Measurements from ENCODE around the gene AXDND1.
"Not testable (repeated sequence)": the region's sequence is repeated elsewhere in the genome, so short reads cannot be mapped to it uniquely, and the experiment has no call there.

AXDND1 gene

DNA sequence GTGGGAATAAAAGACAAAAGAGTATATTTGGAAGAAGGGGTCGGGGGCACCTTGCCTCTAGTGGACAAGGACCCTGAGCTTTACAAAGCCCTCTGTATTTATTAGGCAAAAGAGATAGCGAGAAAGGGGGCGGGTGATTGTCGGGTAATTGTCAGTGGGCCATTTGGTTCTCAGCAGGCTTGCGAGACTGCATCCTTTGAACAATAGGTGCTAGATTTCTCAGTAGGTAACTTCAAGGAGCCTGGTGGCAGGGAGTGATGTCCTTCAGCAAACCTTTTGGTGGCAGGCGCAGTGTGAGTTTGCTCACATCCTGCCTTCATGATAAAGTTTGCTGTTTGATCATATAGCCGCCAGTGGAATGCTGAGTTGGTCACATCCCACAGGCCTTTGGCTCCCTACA lies 71.4 kb downstream of the AXDND1 start:
- Histone ChIP-seq H3K36me3 (ENCODE audit: insufficient read depth, low read length) (no peaks in the 10 kb centered on the region), H3K9ac (ENCODE audit: insufficient read length) (no peak overlapping the region), H3K27ac (no peak overlapping the region), H3K4me3 (no peak overlapping the region), H3K9me3 (ENCODE audit: low read depth, low read length) (no peaks in the 10 kb centered on the region)
- TF ChIP-seq FOXP2 (optimal IDR thresholded peaks at IDR 0.05; ENCODE audit: control extremely low read depth, extremely low read length, insufficient read depth) (no peak), EZH2 (IDR thresholded peaks at IDR 0.05) (no peak), POLR2AphosphoS5 (IDR thresholded peaks at IDR 0.05; ENCODE audit: borderline replicate concordance, low read depth, low read length) (no peak)
- DNase-seq (ENCODE audit: low read depth, low spot score), result no peak

GRCh38 chr1:179439646-179440045 lies 73.9 kb downstream of the AXDND1 start:
- not testable (repeated sequence) for H3K27ac ChIP-seq; H3K9me3 ChIP-seq (ENCODE audit: low read depth, low read length); H3K4me3 ChIP-seq; H3K9ac ChIP-seq (ENCODE audit: insufficient read length); DNase-seq (ENCODE audit: low read depth, low spot score); H3K36me3 ChIP-seq (ENCODE audit: insufficient read depth, low read length)

DNA sequence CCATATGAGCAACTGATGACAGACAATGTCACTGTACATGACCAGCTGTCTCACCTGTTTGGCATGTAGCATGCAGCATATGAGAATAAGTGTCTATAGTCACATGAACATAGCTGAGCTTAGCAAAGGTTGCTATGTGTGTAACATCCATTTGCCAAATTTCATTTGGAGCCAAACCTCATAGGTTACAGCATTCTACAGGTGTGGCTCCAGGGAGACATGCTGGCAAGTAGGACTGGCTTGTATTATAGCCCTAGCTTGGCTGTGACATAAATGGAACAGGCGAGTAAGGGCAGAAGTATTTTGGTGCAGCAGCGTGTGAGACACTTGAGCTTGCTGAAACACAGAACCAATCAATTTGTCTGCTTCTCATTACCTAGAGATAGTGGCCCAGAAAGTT lies 74.5 kb downstream of the AXDND1 start:
- not testable (repeated sequence) for H3K4me3 ChIP-seq; H3K36me3 ChIP-seq (ENCODE audit: insufficient read depth, low read length); H3K27ac ChIP-seq; H3K9ac ChIP-seq (ENCODE audit: insufficient read length); DNase-seq (ENCODE audit: low read depth, low spot score); H3K9me3 ChIP-seq (ENCODE audit: low read depth, low read length)

GRCh38 chr1:179440971-179441370 lies 75.2 kb downstream of the AXDND1 start:
- Histone ChIP-seq H3K9me3 (ENCODE audit: low read depth, low read length) (no peaks in the 10 kb centered on the region), H3K36me3 (ENCODE audit: insufficient read depth, low read length) (no peaks in the 10 kb centered on the region), H3K4me3 (no peak overlapping the region), H3K9ac (ENCODE audit: insufficient read length) (no peak overlapping the region), H3K27ac (no peak overlapping the region)
- TF ChIP-seq POLR2AphosphoS5 (IDR thresholded peaks at IDR 0.05; ENCODE audit: borderline replicate concordance, low read depth, low read length) (no peak), FOXP2 (optimal IDR thresholded peaks at IDR 0.05; ENCODE audit: control extremely low read depth, extremely low read length, insufficient read depth) (no peak), EZH2 (IDR thresholded peaks at IDR 0.05) (no peak)
- no peak for DNase-seq (ENCODE audit: low read depth, low spot score)

DNA sequence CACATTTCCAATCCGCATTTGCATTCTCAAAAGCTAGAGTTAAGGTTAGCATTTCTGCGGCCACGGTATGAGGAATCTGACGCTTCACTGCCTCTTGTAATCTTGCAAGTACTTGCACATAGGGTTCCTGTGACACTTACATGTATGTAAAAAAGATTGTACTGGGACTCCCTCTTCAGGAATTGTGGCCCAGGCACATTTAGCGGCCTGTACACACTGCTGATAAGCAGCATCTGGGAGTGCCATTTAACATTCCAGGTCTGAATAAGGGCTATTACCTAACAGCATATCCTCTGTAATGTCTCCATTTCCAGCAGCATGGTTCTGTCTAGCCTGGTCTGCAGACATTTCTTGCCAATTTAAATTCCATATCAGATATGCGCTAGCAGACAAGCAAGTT lies 75.7 kb downstream of the AXDND1 start:
- Histone ChIP-seq H3K9ac (ENCODE audit: insufficient read length) (no peak overlapping the region), H3K36me3 (ENCODE audit: insufficient read depth, low read length) (no peaks in the 10 kb centered on the region), H3K4me3 (no peak overlapping the region), H3K9me3 (ENCODE audit: low read depth, low read length) (no peaks in the 10 kb centered on the region), H3K27ac (no peak overlapping the region)
- no peak for DNase-seq (ENCODE audit: low read depth, low spot score)
- TF ChIP-seq POLR2AphosphoS5 (IDR thresholded peaks at IDR 0.05; ENCODE audit: borderline replicate concordance, low read depth, low read length), result no peak
- no peak for TF ChIP-seq EZH2 (IDR thresholded peaks at IDR 0.05)
- no peak for TF ChIP-seq FOXP2 (optimal IDR thresholded peaks at IDR 0.05; ENCODE audit: control extremely low read depth, extremely low read length, insufficient read depth)

- H3K36me3 ChIP-seq (ENCODE audit: insufficient read depth, low read length); H3K27ac ChIP-seq; H3K9me3 ChIP-seq (ENCODE audit: low read depth, low read length); H3K9ac ChIP-seq (ENCODE audit: insufficient read length); DNase-seq (ENCODE audit: low read depth, low spot score); H3K4me3 ChIP-seq: not testable (repeated sequence)
Observed at GRCh38 chr1:179442846-179443245, 77.1 kb downstream of the AXDND1 start.

GRCh38 chr1:179445593-179445992 lies 79.8 kb downstream of the AXDND1 start:
- DNase-seq (ENCODE audit: low read depth, low spot score), result no peak
- no peak overlapping the region for H3K4me3 ChIP-seq
- H3K27ac ChIP-seq, result no peak overlapping the region
- H3K9me3 ChIP-seq (ENCODE audit: low read depth, low read length), result no peaks in the 10 kb centered on the region
- TF ChIP-seq EZH2 (IDR thresholded peaks at IDR 0.05) (no peak), POLR2AphosphoS5 (IDR thresholded peaks at IDR 0.05; ENCODE audit: borderline replicate concordance, low read depth, low read length) (no peak), FOXP2 (optimal IDR thresholded peaks at IDR 0.05; ENCODE audit: control extremely low read depth, extremely low read length, insufficient read depth) (no peak)
- no peaks in the 10 kb centered on the region for H3K36me3 ChIP-seq (ENCODE audit: insufficient read depth, low read length)
- H3K9ac ChIP-seq (ENCODE audit: insufficient read length), result no peak overlapping the region

DNA sequence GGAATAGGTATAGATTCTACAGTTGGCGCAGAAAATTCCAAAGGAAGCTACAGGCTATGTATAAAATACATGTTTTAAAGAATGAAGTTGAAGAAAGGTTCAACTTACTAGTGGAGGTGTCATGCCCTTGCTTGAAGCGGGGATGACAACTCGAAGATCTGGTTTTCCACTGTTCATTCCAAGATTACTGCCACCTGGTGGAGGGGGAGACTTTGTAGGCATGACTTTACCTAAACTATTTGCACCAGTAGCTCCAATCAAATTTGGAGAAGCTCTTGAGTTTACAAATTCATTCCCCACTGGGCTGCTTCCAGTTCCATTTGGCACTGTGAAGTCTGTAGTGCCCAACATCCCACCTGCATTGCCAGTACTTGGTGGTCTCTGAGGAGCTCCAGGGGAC lies 81.7 kb downstream of the AXDND1 start:
- DNase-seq (ENCODE audit: low read depth, low spot score), result no peak
- no peak for TF ChIP-seq FOXP2 (optimal IDR thresholded peaks at IDR 0.05; ENCODE audit: control extremely low read depth, extremely low read length, insufficient read depth)
- TF ChIP-seq EZH2 (IDR thresholded peaks at IDR 0.05), result no peak
- TF ChIP-seq POLR2AphosphoS5 (IDR thresholded peaks at IDR 0.05; ENCODE audit: borderline replicate concordance, low read depth, low read length), result no peak
- H3K9me3 ChIP-seq (ENCODE audit: low read depth, low read length), result no peaks in the 10 kb centered on the region

GRCh38 chr1:179448437-179449149 lies 82.8 kb downstream of the AXDND1 start:
- H3K27ac ChIP-seq, result no peak overlapping the region
- H3K9me3 ChIP-seq (ENCODE audit: low read depth, low read length), result no peaks in the 10 kb centered on the region
- no peak for DNase-seq (ENCODE audit: low read depth, low spot score)
- H3K36me3 ChIP-seq (ENCODE audit: insufficient read depth, low read length), result no peaks in the 10 kb centered on the region
- no peak overlapping the region for H3K4me3 ChIP-seq
- TF ChIP-seq EZH2 (IDR thresholded peaks at IDR 0.05) (no peak), FOXP2 (optimal IDR thresholded peaks at IDR 0.05; ENCODE audit: control extremely low read depth, extremely low read length, insufficient read depth) (no peak), POLR2AphosphoS5 (IDR thresholded peaks at IDR 0.05; ENCODE audit: borderline replicate concordance, low read depth, low read length) (no peak)
- no peak overlapping the region for H3K9ac ChIP-seq (ENCODE audit: insufficient read length)

More for the DNA sequence above, 81.7 kb downstream of the AXDND1 start:
- no peaks in the 10 kb centered on the region for H3K36me3 ChIP-seq (ENCODE audit: insufficient read depth, low read length)
- H3K27ac ChIP-seq, result no peak overlapping the region
- H3K4me3 ChIP-seq, result no peak overlapping the region
- H3K9ac ChIP-seq (ENCODE audit: insufficient read length), result no peak overlapping the region

GRCh38 chr1:179459606-179460206 lies 93.9 kb downstream of the AXDND1 start:
- DNase-seq (ENCODE audit: low read depth, low spot score); H3K9me3 ChIP-seq (ENCODE audit: low read depth, low read length); H3K4me3 ChIP-seq; H3K36me3 ChIP-seq (ENCODE audit: insufficient read depth, low read length); H3K27ac ChIP-seq; H3K9ac ChIP-seq (ENCODE audit: insufficient read length): not testable (repeated sequence)

- DNase-seq (ENCODE audit: low read depth, low spot score); H3K9me3 ChIP-seq (ENCODE audit: low read depth, low read length); H3K4me3 ChIP-seq; H3K36me3 ChIP-seq (ENCODE audit: insufficient read depth, low read length); H3K9ac ChIP-seq (ENCODE audit: insufficient read length); H3K27ac ChIP-seq: not testable (repeated sequence)
Observed at GRCh38 chr1:179465661-179466060, 99.9 kb downstream of the AXDND1 start.

Measured in SK-N-MC (cell line).